NB4 (cell line): ENCODE data around the gene KCNH4.

ENCODE experiments used
- MAX ChIP-seq: IDR thresholded peaks from 2 replicates; pipeline ENCODE4 v1.6.1; 2011; ENCODE audit warnings: low read depth, low read length
- MYC ChIP-seq: IDR thresholded peaks from 2 replicates; pipeline ENCODE4 v1.6.1; 2011; ENCODE audit warnings: low read depth, low read length
- POLR2A ChIP-seq: IDR thresholded peaks from 2 replicates; pipeline ENCODE4 v1.6.1; 2011; ENCODE audit warnings: mild to moderate bottlenecking; ENCODE audit not compliant: insufficient read length; ENCODE audit errors: extremely low read depth
- TF ChIP-seq, protein P1 (sequence below): IDR thresholded peaks from one replicate; pipeline ENCODE4 v1.5.1; 2012; ENCODE audit warnings: low read depth, low read length

GRCh38 chr17:42159796-42160530 is 21.0 kb downstream of the KCNH4 start:
- TF ChIP-seq, protein P1, sequence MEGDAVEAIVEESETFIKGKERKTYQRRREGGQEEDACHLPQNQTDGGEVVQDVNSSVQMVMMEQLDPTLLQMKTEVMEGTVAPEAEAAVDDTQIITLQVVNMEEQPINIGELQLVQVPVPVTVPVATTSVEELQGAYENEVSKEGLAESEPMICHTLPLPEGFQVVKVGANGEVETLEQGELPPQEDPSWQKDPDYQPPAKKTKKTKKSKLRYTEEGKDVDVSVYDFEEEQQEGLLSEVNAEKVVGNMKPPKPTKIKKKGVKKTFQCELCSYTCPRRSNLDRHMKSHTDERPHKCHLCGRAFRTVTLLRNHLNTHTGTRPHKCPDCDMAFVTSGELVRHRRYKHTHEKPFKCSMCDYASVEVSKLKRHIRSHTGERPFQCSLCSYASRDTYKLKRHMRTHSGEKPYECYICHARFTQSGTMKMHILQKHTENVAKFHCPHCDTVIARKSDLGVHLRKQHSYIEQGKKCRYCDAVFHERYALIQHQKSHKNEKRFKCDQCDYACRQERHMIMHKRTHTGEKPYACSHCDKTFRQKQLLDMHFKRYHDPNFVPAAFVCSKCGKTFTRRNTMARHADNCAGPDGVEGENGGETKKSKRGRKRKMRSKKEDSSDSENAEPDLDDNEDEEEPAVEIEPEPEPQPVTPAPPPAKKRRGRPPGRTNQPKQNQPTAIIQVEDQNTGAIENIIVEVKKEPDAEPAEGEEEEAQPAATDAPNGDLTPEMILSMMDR: no peak
- TF ChIP-seq POLR2A (no peak), MAX (no peak), MYC (no peak)
